SU-DHL-6 (cell line): ENCODE results near the gene TTLL8.

ENCODE experiments used
- H2AFZ ChIP-seq: fragments of 200-600 bp; sonication (generic); 2 replicates; pipeline ENCODE4 v1.6.1; 2014; ENCODE audit warnings: low read depth, mild to moderate bottlenecking, moderate library complexity, mixed read lengths, antibody characterized with exemption, low read length; ENCODE audit not compliant: severe bottlenecking
- H3F3A ChIP-seq: fragments of 200-600 bp; shearing (Covaris generic); 2 replicates; pipeline ENCODE4 v1.6.0; 2016; ENCODE audit warnings: antibody characterized with exemption, mild to moderate bottlenecking; ENCODE audit not compliant: insufficient read depth
- H3K27ac ChIP-seq: fragments of 200-600 bp; sonication (generic); 2 replicates; pipeline ENCODE4 v1.5.1; 2016; ENCODE audit warnings: low read depth, mild to moderate bottlenecking, low read length, moderate library complexity, mixed read lengths
- H3K27me3 ChIP-seq: fragments of 200-600 bp; sonication (generic), shearing (Covaris generic); 2 replicates; pipeline ENCODE4 v1.6.0; 2014; ENCODE audit warnings: mild to moderate bottlenecking, low read length
- H3K36me3 ChIP-seq: fragments of 200-600 bp; sonication (generic); 2 replicates; pipeline ENCODE4 v1.6.1; 2014; ENCODE audit warnings: mild to moderate bottlenecking, low read length, mixed read lengths
- H3K4me2 ChIP-seq: fragments of 300-600, 200-600 bp; shearing (Covaris generic), sonication (generic); 2 replicates; pipeline ENCODE4 v1.6.0; 2014; ENCODE audit warnings: low read length, low read depth, mild to moderate bottlenecking; ENCODE audit not compliant: poor library complexity, severe bottlenecking
- H3K4me3 ChIP-seq: fragments of 200-600 bp; sonication (generic); 2 replicates; pipeline ENCODE4 v1.5.1; 2014; ENCODE audit warnings: antibody characterized with exemption, low read length, mild to moderate bottlenecking, mixed read lengths; ENCODE audit not compliant: insufficient read depth, poor library complexity, severe bottlenecking
- H3K79me2 ChIP-seq: fragments of 200-600 bp; sonication (generic); 2 replicates; pipeline ENCODE4 v1.6.1; 2014; ENCODE audit warnings: mild to moderate bottlenecking, low read length, moderate library complexity; ENCODE audit not compliant: insufficient read depth
- H3K9ac ChIP-seq: fragments of 200-600 bp; sonication (generic); 2 replicates; pipeline ENCODE4 v1.7.0; 2014; ENCODE audit warnings: mild to moderate bottlenecking, low read length
- H3K9me2 ChIP-seq: fragments of 200-600 bp; sonication (generic); replicated peaks from 2 replicates; pipeline ENCODE4 v1.6.1; 2014; ENCODE audit warnings: low read length; ENCODE audit not compliant: insufficient read depth
- H3K9me3 ChIP-seq: fragments of 200-600 bp; sonication (generic); 2 replicates; pipeline ENCODE4 v1.6.1; 2014; ENCODE audit warnings: low read length, mixed read lengths; ENCODE audit not compliant: insufficient read depth
- H4K20me1 ChIP-seq: fragments of 200-600 bp; sonication (generic); 2 replicates; pipeline ENCODE4 v1.6.1; 2014; ENCODE audit warnings: low read depth, mild to moderate bottlenecking, antibody characterized with exemption, low read length, moderate library complexity, mixed read lengths
- EZH2phosphoT487 ChIP-seq: fragments of 200-600 bp; sonication (generic), shearing (Covaris generic); conservative IDR thresholded peaks from 2 replicates; pipeline ENCODE4 v1.6.1; 2018; ENCODE audit warnings: mild to moderate bottlenecking, antibody characterized with exemption, low read length, moderate library complexity, mixed read lengths
- TF ChIP-seq, protein P1 (sequence below): fragments of 200-600 bp; sonication (generic); IDR thresholded peaks from one replicate; pipeline ENCODE4 v1.5.1; 2017; ENCODE audit warnings: antibody characterized with exemption, mild to moderate bottlenecking, low read length, moderate library complexity; ENCODE audit not compliant: insufficient read depth, poor library complexity, severe bottlenecking

The TTLL8 gene

DNA sequence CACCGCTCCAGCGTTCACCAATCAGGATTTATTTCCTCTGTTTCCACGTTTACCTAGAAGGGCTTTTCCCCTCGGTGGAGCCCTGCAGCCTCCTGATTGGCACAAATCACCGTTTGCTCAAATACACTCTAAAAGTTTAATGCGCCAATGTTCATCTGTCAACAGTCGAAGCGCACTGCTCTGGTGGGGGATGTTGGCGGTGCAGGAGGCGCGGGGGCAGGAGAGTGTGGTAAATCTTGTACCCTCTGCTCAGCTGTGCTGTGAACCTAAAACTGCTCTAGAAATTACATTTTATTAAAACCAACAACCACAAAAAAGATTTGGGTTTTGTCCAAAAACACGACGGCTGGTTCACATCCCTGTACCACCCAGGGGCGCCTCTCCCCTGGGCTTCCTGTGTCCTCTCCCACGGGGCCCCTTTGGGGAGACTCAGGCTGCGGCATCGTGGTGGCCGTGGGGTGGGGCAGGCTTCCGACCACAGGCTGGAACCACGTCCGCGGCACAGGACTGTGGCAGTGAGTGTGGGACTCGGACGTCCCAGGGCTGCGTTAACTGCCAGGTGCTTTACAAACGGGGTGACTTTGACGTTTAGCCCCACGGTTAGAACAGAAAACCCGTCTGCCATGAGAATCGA lies 13.5 kb downstream of the TTLL8 start:
- H2AFZ ChIP-seq: no peak overlapping the region
- H3K4me2 ChIP-seq: no peak overlapping the region
- H3K27ac ChIP-seq: no peak overlapping the region
- no peak overlapping the region for H3K4me3 ChIP-seq
- no peaks in the 10 kb centered on the region for H3K36me3 ChIP-seq
- no peaks in the 10 kb centered on the region for H3F3A ChIP-seq
- H3K79me2 ChIP-seq: no peaks in the 10 kb centered on the region
- H3K9ac ChIP-seq: no peak overlapping the region
- 0 out of 2 replicates have a peak, but pooled peaks cover 5% of the 10 kb centered on the region for H3K9me3 ChIP-seq
- H3K9me2 ChIP-seq: no peaks in the 10 kb centered on the region
- TF ChIP-seq, protein P1, sequence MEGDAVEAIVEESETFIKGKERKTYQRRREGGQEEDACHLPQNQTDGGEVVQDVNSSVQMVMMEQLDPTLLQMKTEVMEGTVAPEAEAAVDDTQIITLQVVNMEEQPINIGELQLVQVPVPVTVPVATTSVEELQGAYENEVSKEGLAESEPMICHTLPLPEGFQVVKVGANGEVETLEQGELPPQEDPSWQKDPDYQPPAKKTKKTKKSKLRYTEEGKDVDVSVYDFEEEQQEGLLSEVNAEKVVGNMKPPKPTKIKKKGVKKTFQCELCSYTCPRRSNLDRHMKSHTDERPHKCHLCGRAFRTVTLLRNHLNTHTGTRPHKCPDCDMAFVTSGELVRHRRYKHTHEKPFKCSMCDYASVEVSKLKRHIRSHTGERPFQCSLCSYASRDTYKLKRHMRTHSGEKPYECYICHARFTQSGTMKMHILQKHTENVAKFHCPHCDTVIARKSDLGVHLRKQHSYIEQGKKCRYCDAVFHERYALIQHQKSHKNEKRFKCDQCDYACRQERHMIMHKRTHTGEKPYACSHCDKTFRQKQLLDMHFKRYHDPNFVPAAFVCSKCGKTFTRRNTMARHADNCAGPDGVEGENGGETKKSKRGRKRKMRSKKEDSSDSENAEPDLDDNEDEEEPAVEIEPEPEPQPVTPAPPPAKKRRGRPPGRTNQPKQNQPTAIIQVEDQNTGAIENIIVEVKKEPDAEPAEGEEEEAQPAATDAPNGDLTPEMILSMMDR: no peak
- TF ChIP-seq EZH2phosphoT487: no peak
- H3K27me3 ChIP-seq: no peaks in the 10 kb centered on the region
- no peaks in the 10 kb centered on the region for H4K20me1 ChIP-seq

- Histone ChIP-seq H2AFZ (no peak overlapping the region), H3K36me3 (no peaks in the 10 kb centered on the region), H3K9ac (no peak overlapping the region), H3F3A (no peaks in the 10 kb centered on the region), H3K9me3 (0 out of 2 replicates have a peak, but pooled peaks cover 5% of the 10 kb centered on the region), H3K9me2 (no peaks in the 10 kb centered on the region), H3K79me2 (no peaks in the 10 kb centered on the region), H3K4me2 (no peak overlapping the region), H3K27ac (no peak overlapping the region), H3K27me3 (no peaks in the 10 kb centered on the region), H3K4me3 (no peak overlapping the region), H4K20me1 (no peaks in the 10 kb centered on the region)
- no peak for TF ChIP-seq EZH2phosphoT487
- TF ChIP-seq, protein P1: no peak
Measured at GRCh38 chr22:50041361-50042065, 16.6 kb downstream of the TTLL8 start.

- Histone ChIP-seq H3K36me3 (no peaks in the 10 kb centered on the region), H3K4me2 (no peak overlapping the region), H3K27ac (no peak overlapping the region), H3K9me3 (0 out of 2 replicates have a peak, but pooled peaks cover 5% of the 10 kb centered on the region), H2AFZ (no peak overlapping the region), H4K20me1 (no peaks in the 10 kb centered on the region), H3K4me3 (no peak overlapping the region), H3K79me2 (no peaks in the 10 kb centered on the region), H3K9ac (no peak overlapping the region), H3F3A (no peaks in the 10 kb centered on the region), H3K27me3 (no peaks in the 10 kb centered on the region), H3K9me2 (no peaks in the 10 kb centered on the region)
- TF ChIP-seq, protein P1: no peak
- no peak for TF ChIP-seq EZH2phosphoT487
Measured at GRCh38 chr22:50040717-50041116, 17.4 kb downstream of the TTLL8 start.
